Fibroblast of lung (primary cell): ENCODE measurements around the gene OR8D4. TPM values are rescaled to one million over a fixed set of nuclear protein-coding genes. Genes with fewer than 3 reads are reported as not detected.

ENCODE experiments used
- DNase-seq, 2 donors: peaks; one replicate each; pipeline versions ENCODE4 v3.0.0 to v3.0.0-alpha.2; 2010; ENCODE audit warnings: low read depth in 2 of 2
- H2AFZ ChIP-seq: 2 replicates; pipeline ENCODE4 v1.5.1; 2012; ENCODE audit warnings: low read length, control low read depth, inconsistent platforms
- H3K27ac ChIP-seq: 2 replicates; pipeline ENCODE4 v1.5.1; 2011; ENCODE audit warnings: low read length, control low read depth; ENCODE audit not compliant: insufficient read depth
- H3K27me3 ChIP-seq: 2 replicates; pipeline ENCODE4 v1.5.1; 2011; ENCODE audit warnings: mild to moderate bottlenecking, low read length; ENCODE audit not compliant: control insufficient read depth, insufficient read depth
- H3K36me3 ChIP-seq: 2 replicates; pipeline ENCODE4 v1.5.1; 2011; ENCODE audit warnings: low read length; ENCODE audit not compliant: control insufficient read depth, insufficient read depth
- H3K4me1 ChIP-seq: 2 replicates; pipeline ENCODE4 v1.5.1; 2011; ENCODE audit warnings: low read length; ENCODE audit not compliant: control insufficient read depth, insufficient read depth; ENCODE audit errors: extremely low read depth
- H3K4me2 ChIP-seq: 2 replicates; pipeline ENCODE4 v1.5.1; 2011; ENCODE audit warnings: low read length, control low read depth; ENCODE audit not compliant: insufficient read depth; ENCODE audit errors: extremely low read depth
- H3K4me3 ChIP-seq, 4 experiments: fragments of 200-600 bp in 1 of 4; sonication (generic) in 1 of 4; replicated peaks in 1 of 4; 2 replicates each; pipeline ENCODE4 v1.5.1; 2011 to 2016; ENCODE audit warnings: low read length in 4 of 4, low read depth in 3 of 4, mild to moderate bottlenecking in 3 of 4, control low read depth in 2 of 4, inconsistent platforms in 1 of 4, mixed read lengths in 1 of 4; ENCODE audit not compliant: insufficient read depth in 1 of 4; ENCODE audit errors: control extremely low read depth in 1 of 4
- H3K79me2 ChIP-seq: 2 replicates; pipeline ENCODE4 v1.5.1; 2012; ENCODE audit warnings: mild to moderate bottlenecking, low read length, inconsistent platforms; ENCODE audit not compliant: control insufficient read depth, insufficient read depth
- H3K9ac ChIP-seq: 2 replicates; pipeline ENCODE4 v1.5.1; 2011; ENCODE audit warnings: mild to moderate bottlenecking, low read length, control low read depth; ENCODE audit not compliant: insufficient read depth
- H3K9me3 ChIP-seq: 2 replicates; pipeline ENCODE4 v1.5.1; 2012; ENCODE audit warnings: low read depth, low read length; ENCODE audit not compliant: control insufficient read depth, insufficient read depth
- H4K20me1 ChIP-seq: 2 replicates; pipeline ENCODE4 v1.5.1; 2011; ENCODE audit warnings: low read length; ENCODE audit not compliant: control insufficient read depth, insufficient read depth; ENCODE audit errors: extremely low read depth
- CTCF ChIP-seq, 2 donors: IDR thresholded peaks in 1 of 2; conservative IDR thresholded peaks in 1 of 2; 1 replicate in 1 of 2; 2 replicates in 1 of 2; pipeline ENCODE4 v1.5.1; 2011 to 2012; ENCODE audit warnings: low read length in 2 of 2, control low read depth in 1 of 2, inconsistent platforms in 1 of 2, low read depth in 1 of 2, mild to moderate bottlenecking in 1 of 2
- EZH2 ChIP-seq: IDR thresholded peaks from 2 replicates; pipeline ENCODE4 v1.5.1; 2012; ENCODE audit warnings: low read length, control low read depth, mild to moderate bottlenecking; ENCODE audit errors: missing control alignments
- polyA plus RNA-seq, 2 donors: library from polyadenylated mRNA; depleted of rRNA in 1 of 2; stranded (reverse) in 1 of 2; unstranded in 1 of 2; fragments of >200 nt; gene quantifications; 2 replicates each; pipeline ENCODE4 v1.2.1, GENCODE V29; 2011 to 2012; ENCODE audit warnings: missing spikeins in 1 of 2
- total RNA-seq: library from RNA; depleted of rRNA; stranded (reverse); fragments of >200 nt; gene quantifications from 2 replicates; pipeline ENCODE4 v1.2.1, GENCODE V29; 2014

Gene OR8D4
- total and polyA plus RNA-seq, 2 donors (not counting 1 experiment from before 2014, with no cell fraction given) = not detected

GRCh38 chr11:123945132-123945531 is 43.2 kb downstream of the OR8D4 start:
- no peak overlapping the region for H3K27ac ChIP-seq
- H3K9me3 ChIP-seq = no peaks in the 10 kb centered on the region
- no peak overlapping the region for H3K4me2 ChIP-seq
- H3K79me2 ChIP-seq = no peaks in the 10 kb centered on the region
- no peaks in the 10 kb centered on the region for H3K27me3 ChIP-seq
- TF ChIP-seq EZH2 = no peak
- TF ChIP-seq CTCF (conservative IDR thresholded peaks at IDR 0.05 in 1 of 2, IDR thresholded peaks at IDR 0.05 in 1 of 2; ENCODE audit: low read depth in 1 of 2, low read length in 2 of 2) = no peak
- no peak for DNase-seq
- no peak overlapping the region for H3K4me3 ChIP-seq
- H3K4me1 ChIP-seq = no peaks in the 10 kb centered on the region
- no peaks in the 10 kb centered on the region for H4K20me1 ChIP-seq
- H2AFZ ChIP-seq = no peak overlapping the region
- H3K9ac ChIP-seq = no peak overlapping the region
- no peaks in the 10 kb centered on the region for H3K36me3 ChIP-seq

GRCh38 chr11:123956752-123957151 is 54.8 kb downstream of the OR8D4 start:
- H4K20me1 ChIP-seq = no peaks in the 10 kb centered on the region
- no peak overlapping the region for H2AFZ ChIP-seq
- no peak overlapping the region for H3K4me3 ChIP-seq
- no peaks in the 10 kb centered on the region for H3K27me3 ChIP-seq
- no peak overlapping the region for H3K9ac ChIP-seq
- no peak overlapping the region for H3K4me2 ChIP-seq
- H3K9me3 ChIP-seq = no peaks in the 10 kb centered on the region
- H3K36me3 ChIP-seq = no peaks in the 10 kb centered on the region
- no peaks in the 10 kb centered on the region for H3K79me2 ChIP-seq
- no peak for DNase-seq
- no peak for TF ChIP-seq EZH2
- H3K27ac ChIP-seq = no peak overlapping the region
- no peaks in the 10 kb centered on the region for H3K4me1 ChIP-seq

Other genes with a start within 250 kb of the OR8D4 start
- under 0.01 TPM in 2 replicates for gene SCN3B, start 247.5 kb upstream of the OR8D4 start, total RNA-seq
- 0.03 TPM in 2 replicates for gene SCN3B, start 247.5 kb upstream of the OR8D4 start, polyA plus RNA-seq
- gene ZNF202, start 160.5 kb upstream of the OR8D4 start, total RNA-seq = 8.2 and 9.7 TPM in 2 replicates
- gene ZNF202, start 160.5 kb upstream of the OR8D4 start, polyA plus RNA-seq = 4.5 and 5.2 TPM in 2 replicates
- not detected in 2 replicates for gene OR6X1, start 147.6 kb upstream of the OR8D4 start, total RNA-seq
- not detected in 2 replicates for gene OR6X1, start 147.6 kb upstream of the OR8D4 start, polyA plus RNA-seq
- gene OR6M1, start 95.8 kb upstream of the OR8D4 start, total RNA-seq = not detected in 2 replicates
- gene OR6M1, start 95.8 kb upstream of the OR8D4 start, polyA plus RNA-seq = not detected in 2 replicates
- not detected in 2 replicates for gene TMEM225, start 16.5 kb upstream of the OR8D4 start, total RNA-seq
- gene TMEM225, start 16.5 kb upstream of the OR8D4 start, polyA plus RNA-seq = not detected in 2 replicates
- not detected in 2 replicates for gene OR4D5, start 37.5 kb downstream of the OR8D4 start, total RNA-seq
- gene OR4D5, start 37.5 kb downstream of the OR8D4 start, polyA plus RNA-seq = not detected in 2 replicates
- gene OR6T1, start 41.7 kb downstream of the OR8D4 start, total RNA-seq = not detected in 2 replicates
- gene OR6T1, start 41.7 kb downstream of the OR8D4 start, polyA plus RNA-seq = not detected in 2 replicates
- gene OR10S1, start 75.6 kb downstream of the OR8D4 start, total RNA-seq = not detected in 2 replicates
- not detected in 2 replicates for gene OR10S1, start 75.6 kb downstream of the OR8D4 start, polyA plus RNA-seq
- not detected in 2 replicates for gene OR10G6, start 93.0 kb downstream of the OR8D4 start, total RNA-seq
- gene OR10G6, start 93.0 kb downstream of the OR8D4 start, polyA plus RNA-seq = not detected in 2 replicates
- gene OR10G4, start 110.8 kb downstream of the OR8D4 start, total RNA-seq = not detected in 2 replicates
- gene OR10G4, start 110.8 kb downstream of the OR8D4 start, polyA plus RNA-seq = not detected in 2 replicates
- not detected in 2 replicates for gene OR10G9, start 120.8 kb downstream of the OR8D4 start, total RNA-seq
- gene OR10G9, start 120.8 kb downstream of the OR8D4 start, polyA plus RNA-seq = not detected in 2 replicates
- gene OR10G8, start 124.6 kb downstream of the OR8D4 start, total RNA-seq = not detected in 2 replicates
- gene OR10G8, start 124.6 kb downstream of the OR8D4 start, polyA plus RNA-seq = not detected in 2 replicates
- gene OR10G7, start 139.2 kb downstream of the OR8D4 start, total RNA-seq = not detected in 2 replicates
- not detected in 2 replicates for gene OR10G7, start 139.2 kb downstream of the OR8D4 start, polyA plus RNA-seq
- 18.7 and 22.3 TPM in 2 replicates for gene VWA5A, start 213.3 kb downstream of the OR8D4 start, total RNA-seq
- gene VWA5A, start 213.3 kb downstream of the OR8D4 start, polyA plus RNA-seq = 11.9 and 17.0 TPM in 2 replicates